Measurements from ENCODE around the gene FBXL14. TPM values are rescaled to one million over a fixed set of nuclear protein-coding genes. Genes with fewer than 3 reads are reported as not detected.
A peak's percentile ranks its signal among the peaks of the same experiment; 100 is the strongest.

Gene FBXL14
- total and polyA plus RNA-seq, 9 of the 15 experiments (the other 6 are each of a cell fraction or from before 2014, with no cell fraction given): 0.13 to 9.8 (median 3.3) TPM

GRCh38 chr12:1593174-1594005, 991 bp downstream of the FBXL14 start:
- H3K4me3 ChIP-seq: peak overlapping the region; percentile 62
- H4K20me1 ChIP-seq (replicated peaks; ENCODE audit: control insufficient read depth, insufficient read depth, low read length): peaks cover 12% of the 10 kb centered on the region
- peak overlapping the region; percentile 63; the same call in 2 of the 3 replicates for H3K27ac ChIP-seq (ENCODE audit: extremely low read depth, low read depth, low read length)
- intact Hi-C loops (cut with micrococcal nuclease): no loop called here
- 0 out of 2 replicates have a peak overlapping the region, but pooled peaks have one; percentile 45 for H2AFZ ChIP-seq (ENCODE audit: low read depth, low read length)
- no peak for FAIRE-seq
- H3K36me3 ChIP-seq (ENCODE audit: control insufficient read depth, insufficient read depth, low read length): peaks cover 10% of the 10 kb centered on the region; the same call in 1 of the 3 replicates
- ChIA-PET CTCF (ENCODE audit: low intra/inter-chr PET ratio) (no interaction called here), POLR2A (interaction anchor here (0.6 to 1.8 kb wide), 6 partner anchors 12 to 463 kb away, joined by 3 to 6 read pairs (median 5); no protein-coding TSS in a partner anchor)
- no peaks in the 10 kb centered on the region for H3K9me1 ChIP-seq (ENCODE audit: control insufficient read depth, insufficient read depth, low read length)
- in situ Hi-C loops (cut with MboI): loop anchor here (5.0 to 25.0 kb wide), 3 partner anchors 306 to 1031 kb away; no protein-coding TSS in a partner anchor
- H3K4me2 ChIP-seq (ENCODE audit: insufficient read depth, low read length): peak overlapping the region; percentile 81
- no TSS peak for BruUV-seq (replicated peaks)
- H3K27me3 ChIP-seq (ENCODE audit: control insufficient read depth in 2 of 2, insufficient read depth in 2 of 2, low read length in 2 of 2): no peaks in the 10 kb centered on the region
- H3K4me1 ChIP-seq (replicated peaks in 1 of 2; ENCODE audit: control insufficient read depth in 2 of 2, insufficient read depth in 2 of 2, low read length in 2 of 2): peaks cover 26 to 45% of the 10 kb centered on the region in 2 experiments; a peak in 4 of 5 replicates
- peaks cover 58% of the 10 kb centered on the region for H3K79me2 ChIP-seq (ENCODE audit: control insufficient read depth, insufficient read depth, low read length)
- 17% methylated on average over 42 of the region's 56 CpGs for WGBS (ENCODE audit: insufficient coverage, low coverage, missing lambda C conversion rate)
- H3K9ac ChIP-seq (ENCODE audit: insufficient read depth in 1 of 2, low read depth in 2 of 2, low read length in 2 of 2): peak overlapping the region; percentile 35 to 89
- H3K9me3 ChIP-seq (replicated peaks; ENCODE audit: control insufficient read depth, insufficient read depth, low read depth, low read length): no peaks in the 10 kb centered on the region
- ATAC-seq: peak; percentile 28
- DNase-seq (ENCODE audit: extremely low read depth in 1 of 4, low spot score in 3 of 4): peak in 1 of 4 experiments; percentile 46
- TF ChIP-seq CLOCK (CRISPR knock-in tag; IDR thresholded peaks at IDR 0.05; ENCODE audit: borderline replicate concordance) (no peak), ZBTB5 (IDR thresholded peaks at IDR 0.05) (no peak), PATZ1 (CRISPR knock-in tag; IDR thresholded peaks at IDR 0.05; ENCODE audit: borderline replicate concordance) (no peak), YY1 (IDR thresholded peaks at IDR 0.05; ENCODE audit: borderline replicate concordance in 1 of 3, control insufficient read depth in 1 of 3, extremely low read depth in 1 of 3, insufficient read depth in 3 of 3, insufficient read length in 1 of 3, insufficient replicate concordance in 2 of 3, low read depth in 1 of 3, low read length in 2 of 3) (no peak), E2F6 (IDR thresholded peaks at IDR 0.05; ENCODE audit: borderline replicate concordance in 1 of 2, extremely low read depth in 1 of 2, insufficient read depth in 1 of 2, insufficient read length in 1 of 2, low read depth in 1 of 2, low read length in 1 of 2, poor library complexity in 1 of 2, severe bottlenecking in 1 of 2) (peak in 1 of 2 experiments; percentile 39), PCBP2 (IDR thresholded peaks at IDR 0.05; ENCODE audit: low read depth, low read length, poor library complexity, severe bottlenecking) (no peak), BMI1 (IDR thresholded peaks at IDR 0.05; ENCODE audit: low read length) (no peak), NCOA2 (IDR thresholded peaks at IDR 0.05; ENCODE audit: partially characterized antibody in 2 of 2) (no peak), TCFL5 (CRISPR knock-in tag; conservative IDR thresholded peaks at IDR 0.05) (no peak), RFX1 (IDR thresholded peaks at IDR 0.05) (no peak)
